A172 (cell line): ENCODE measurements around the gene ADAMTS10. TPM values are rescaled to one million over a fixed set of nuclear protein-coding genes. Genes with fewer than 3 reads are reported as not detected.
"Not testable (repeated sequence)": the region's sequence is repeated elsewhere in the genome, so short reads cannot be mapped to it uniquely, and the experiment has no call there.

Experiments used
- DNase-seq: peaks from one replicate; pipeline ENCODE4 v3.0.0-alpha.2; 2015; ENCODE audit warnings: low spot score
- total RNA-seq: library from RNA; depleted of rRNA; stranded (reverse); fragments of >200 nt; shearing (Covaris generic); gene quantifications from 2 replicates; pipeline ENCODE4 v1.2.3, GENCODE V29; 2014; rRNA removed

The ADAMTS10 gene
- total RNA-seq: 7.7 and 8.1 TPM in 2 replicates

GRCh38 chr19:8610041-8610935 lies at the start of gene ADAMTS10:
Gene ADAMTS10 (minus strand): TSS chr19:8610715. CDS start chr19:8605710, 5,005 bp downstream.
- no peak for DNase-seq

- no peak for DNase-seq
Observed at GRCh38 chr19:8659905-8660304, 49.4 kb upstream of the ADAMTS10 start.

DNA sequence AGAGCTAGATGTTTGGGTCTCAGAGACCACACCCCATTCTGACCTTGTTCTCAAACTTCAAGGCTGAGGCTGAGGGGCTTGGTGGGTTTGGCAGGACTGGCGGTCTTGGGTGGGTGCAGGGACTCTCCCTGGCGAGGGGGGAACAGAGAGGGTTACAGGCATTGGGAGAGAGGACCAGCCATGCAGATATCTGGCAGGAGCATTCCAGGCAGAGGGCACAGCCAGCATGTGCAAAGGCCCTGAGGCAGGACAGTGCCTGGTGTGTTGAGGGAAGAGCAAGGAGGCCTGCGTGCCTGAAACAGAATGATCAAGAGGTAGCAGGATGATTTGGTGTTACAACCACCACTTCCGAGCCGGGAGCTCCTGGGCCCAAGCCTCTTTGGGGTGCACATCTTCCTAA lies 47.4 kb upstream of the ADAMTS10 start:
- DNase-seq: no peak

GRCh38 chr19:8655340-8655709 lies 44.8 kb upstream of the ADAMTS10 start:
- DNase-seq: no peak

- peak; percentile 27 for DNase-seq
Observed at GRCh38 chr19:8654591-8655339, 44.2 kb upstream of the ADAMTS10 start.

GRCh38 chr19:8648240-8648639 lies 37.7 kb upstream of the ADAMTS10 start:
- no peak for DNase-seq

DNA sequence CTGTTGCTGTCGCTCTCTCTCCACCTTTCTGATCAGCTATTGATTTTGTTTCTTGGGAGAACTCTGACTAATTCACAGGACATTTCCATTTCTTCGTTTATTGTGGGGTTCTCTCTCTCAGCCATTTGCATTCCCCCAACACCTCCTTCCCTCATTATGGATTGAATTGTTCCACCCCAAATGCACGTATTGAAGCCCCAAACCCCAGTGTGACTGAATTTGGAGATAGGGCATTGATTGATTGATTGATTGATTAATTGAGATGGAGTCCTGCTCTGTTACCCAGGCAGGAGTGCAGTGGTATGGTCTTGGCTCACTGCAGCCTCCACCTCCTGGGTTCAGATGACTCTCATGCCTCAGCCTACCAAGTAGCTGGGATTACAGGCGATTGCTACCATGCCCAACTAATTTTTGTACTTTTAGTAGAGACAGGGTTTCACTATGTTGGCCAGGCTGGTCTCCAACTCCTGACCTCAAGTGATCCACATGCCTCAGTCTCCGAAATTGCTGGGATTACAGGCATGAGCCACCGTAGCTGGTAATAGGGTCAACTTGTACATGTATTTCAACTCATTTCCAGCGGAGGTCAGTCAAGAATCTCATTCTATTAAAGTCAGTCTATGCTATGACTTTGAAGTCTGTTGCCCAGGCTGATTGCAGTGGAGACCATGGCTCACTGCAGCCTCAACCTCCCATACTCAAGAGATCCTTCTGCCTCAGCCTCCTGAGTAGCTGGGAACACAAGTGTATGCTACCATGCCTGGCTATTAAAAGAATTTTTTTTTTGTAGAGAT lies 33.5 kb upstream of the ADAMTS10 start:
- no peak for DNase-seq

- no peak for DNase-seq
Observed at GRCh38 chr19:8642561-8642960, 32.0 kb upstream of the ADAMTS10 start.

GRCh38 chr19:8641908-8642547 lies 31.5 kb upstream of the ADAMTS10 start:
- DNase-seq: peak; percentile 70

- no peak for DNase-seq
Observed at GRCh38 chr19:8641221-8641907, 30.8 kb upstream of the ADAMTS10 start.

GRCh38 chr19:8640402-8641004 lies 30.0 kb upstream of the ADAMTS10 start:
- DNase-seq: no peak

- DNase-seq: no peak
Observed at GRCh38 chr19:8639821-8640401, 29.4 kb upstream of the ADAMTS10 start.

GRCh38 chr19:8638078-8638619 lies 27.6 kb upstream of the ADAMTS10 start:
- peak; percentile 67 for DNase-seq

- DNase-seq: not testable (repeated sequence)
Observed at GRCh38 chr19:8637070-8637469, 26.6 kb upstream of the ADAMTS10 start.

GRCh38 chr19:8635422-8635821 lies 24.9 kb upstream of the ADAMTS10 start:
- DNase-seq: peak; percentile 86

DNA sequence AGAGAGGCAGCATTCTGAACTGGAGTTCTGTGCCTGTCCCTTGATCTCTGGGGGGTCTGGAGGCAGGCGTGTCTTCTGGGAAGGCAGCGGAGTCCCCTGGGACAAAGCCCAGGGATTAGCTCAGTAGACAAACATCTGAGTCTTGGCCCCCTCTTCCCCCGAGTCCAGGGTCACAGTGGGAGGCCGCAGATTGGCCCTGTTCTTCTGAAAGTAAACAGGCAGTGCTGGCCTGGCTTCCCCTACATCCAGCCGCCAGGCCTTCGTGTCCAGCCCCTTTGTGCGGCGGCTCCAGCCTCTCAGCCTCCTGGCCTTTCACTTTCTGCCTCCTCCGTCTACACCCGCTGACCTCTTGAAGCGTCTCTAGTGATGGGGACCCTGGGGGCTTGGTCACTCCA lies 20.9 kb upstream of the ADAMTS10 start:
- DNase-seq: no peak

- no peak for DNase-seq
Observed at GRCh38 chr19:8630796-8631424, 20.4 kb upstream of the ADAMTS10 start.

DNA sequence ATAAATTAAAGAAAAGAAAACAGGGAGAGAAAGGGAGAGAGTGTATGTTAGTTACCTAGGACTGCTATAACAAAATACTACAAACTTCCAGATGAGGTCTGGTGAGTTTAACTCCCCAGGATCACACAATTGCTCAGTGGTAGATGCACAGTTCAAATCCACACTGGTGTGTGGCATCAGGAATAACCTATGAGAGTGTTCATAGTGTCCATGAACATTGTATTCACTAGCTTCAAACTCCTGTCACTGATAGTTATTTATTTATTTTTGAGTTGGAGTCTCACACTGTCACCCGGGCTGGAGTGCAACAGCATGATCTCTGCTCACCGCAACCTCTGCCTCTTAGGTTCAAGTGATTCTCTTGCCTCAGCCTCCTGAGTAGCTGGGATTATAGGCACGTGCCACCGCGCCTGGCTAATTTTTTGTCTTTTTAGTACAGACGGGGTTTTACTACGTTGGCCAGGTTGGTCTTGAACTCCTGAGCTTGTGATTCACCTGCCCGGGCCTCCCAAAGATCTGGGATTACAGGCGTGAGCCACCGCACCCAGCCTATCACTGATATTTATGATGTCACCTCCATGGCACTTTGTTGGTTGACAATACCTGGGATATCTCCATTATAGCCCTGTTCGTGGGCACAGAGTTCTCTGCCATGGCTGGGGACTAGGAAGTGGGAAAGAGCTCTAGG lies 19.6 kb upstream of the ADAMTS10 start, which contains the start of gene NFILZ:
Gene NFILZ, plus strand, starts transcription at position 638 of the 688 bp plus-strand sequence. CDS start 46,133 bp downstream, outside the sequence.
- no peak for DNase-seq

DNA sequence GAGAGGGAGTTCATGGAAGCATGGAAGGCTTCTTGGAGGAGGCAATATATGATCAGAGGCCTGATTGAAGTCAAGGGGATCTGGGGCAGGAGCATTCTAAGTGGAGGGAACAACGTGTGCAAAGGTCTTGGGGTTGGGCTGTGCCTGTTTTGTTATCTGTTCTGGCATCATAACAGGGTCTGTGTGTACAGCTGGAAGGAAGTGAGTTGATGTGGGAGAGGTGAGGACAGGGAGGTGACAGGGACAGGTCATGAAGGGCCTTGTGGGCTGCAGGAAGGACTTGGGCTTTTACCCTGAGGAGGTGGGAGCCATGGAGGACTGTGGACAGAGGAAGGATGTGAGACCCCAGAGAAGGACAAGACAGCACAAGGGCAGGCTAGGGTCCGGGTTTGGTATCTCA lies 18.7 kb upstream of the ADAMTS10 start:
- no peak for DNase-seq
